Measurements from ENCODE around the gene POF1B.
A peak's percentile ranks its signal among the peaks of the same experiment; 100 is the strongest.

POF1B gene

DNA sequence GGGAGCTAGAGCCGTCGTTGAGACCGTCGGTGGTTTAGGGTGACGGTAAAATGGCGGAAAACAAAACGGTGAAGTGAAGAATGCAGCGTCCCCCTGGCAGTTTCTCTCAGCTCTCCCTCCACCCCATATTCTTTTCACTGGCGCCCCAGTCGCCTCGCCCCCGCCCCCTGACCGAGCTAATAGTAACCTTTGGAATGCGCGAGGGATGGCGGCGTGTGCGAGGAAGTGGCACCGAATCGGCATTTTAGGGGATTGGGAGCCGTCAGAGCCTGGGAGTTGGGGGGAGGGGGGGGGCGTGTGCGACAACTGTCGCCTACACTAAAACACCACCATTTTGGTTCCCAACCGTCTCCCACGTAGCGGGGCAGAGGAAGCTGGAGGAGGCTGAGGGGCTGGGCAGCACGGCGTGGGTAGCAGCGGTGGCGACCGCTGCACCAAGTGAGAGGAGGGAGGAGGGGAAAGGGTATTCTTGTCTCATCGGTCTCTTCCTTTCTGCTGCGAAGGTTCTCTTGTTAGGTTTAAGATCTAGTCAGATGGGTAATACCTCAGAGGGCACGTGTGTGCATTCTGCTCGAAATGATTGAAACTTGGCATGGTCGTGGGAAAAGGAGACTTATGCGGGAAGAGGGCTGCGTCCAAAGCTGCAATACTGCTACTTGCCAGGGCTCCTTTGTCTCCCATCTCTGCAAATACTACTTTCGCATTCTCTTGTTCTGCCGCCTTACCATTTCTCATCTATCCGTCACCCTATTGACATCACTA, 134.8 kb downstream of the POF1B start:
- POLR2A ChIA-PET: interaction anchor here (0.6 to 0.7 kb wide), 2 partner anchors 11 to 313 kb away, joined by 3 read pairs; no protein-coding TSS in a partner anchor
- CTCF ChIA-PET: interaction anchor here (1.8 kb wide), 1 partner anchor 27 kb away, joined by 4 read pairs; no protein-coding TSS in a partner anchor
- DNase-seq (ENCODE audit: extremely low spot score): peak; percentile 16
- TF ChIP-seq ARNT (IDR thresholded peaks at IDR 0.05): no peak
- TF ChIP-seq L3MBTL2 (conservative IDR thresholded peaks at IDR 0.05): 0 out of 2 replicates have a peak, but pooled peaks have one; percentile 23
- no peak for TF ChIP-seq FOXA1 (IDR thresholded peaks at IDR 0.05)

DNA sequence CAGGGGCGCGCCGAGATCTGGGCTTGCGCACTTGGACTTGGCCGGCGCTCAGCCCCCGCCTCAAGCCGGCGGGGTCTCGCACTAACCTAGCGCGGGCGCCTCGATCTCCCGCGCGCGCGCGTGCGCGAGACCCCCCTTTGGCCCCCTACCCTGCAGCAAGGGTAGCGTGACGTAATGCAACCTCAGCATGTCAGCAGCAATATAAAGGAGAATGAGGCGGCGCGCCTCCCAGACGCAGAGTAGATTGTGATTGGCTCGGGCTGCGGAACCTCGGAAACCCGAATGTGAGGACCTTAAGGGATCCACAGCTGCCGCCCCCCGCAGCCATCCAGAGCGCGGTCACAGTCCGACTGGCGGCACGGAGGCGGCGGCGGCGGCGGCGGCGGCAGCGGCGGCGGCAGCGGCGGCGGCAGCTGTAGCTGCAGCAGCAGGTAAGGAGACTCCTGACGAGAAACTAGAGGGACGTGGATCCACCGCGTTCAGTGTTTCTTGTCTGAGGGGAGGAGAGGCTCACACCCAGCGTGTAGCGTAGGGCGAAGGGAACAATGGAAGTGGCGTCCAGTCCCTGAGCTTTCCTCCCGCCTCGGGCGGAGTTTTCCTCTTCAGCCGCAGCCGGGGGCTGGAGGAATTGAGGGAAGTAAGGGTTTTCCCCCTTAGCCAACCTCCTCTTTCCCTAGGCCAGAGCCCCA, 135.6 kb downstream of the POF1B start, which contains the start of the genes SATL1 and ZNF711:
SATL1 (minus strand) TSS at position 19 of the 689 bp plus-strand sequence. CDS start 134,811 bp downstream, outside the sequence.
ZNF711 (plus strand) TSS at position 231 of the 689 bp plus-strand sequence. CDS start 3,582 bp downstream, outside the sequence.
- POLR2A ChIA-PET: interaction anchor here (0.7 kb wide), 1 partner anchor 11 kb away, joined by 3 read pairs; no protein-coding TSS in a partner anchor

DNA sequence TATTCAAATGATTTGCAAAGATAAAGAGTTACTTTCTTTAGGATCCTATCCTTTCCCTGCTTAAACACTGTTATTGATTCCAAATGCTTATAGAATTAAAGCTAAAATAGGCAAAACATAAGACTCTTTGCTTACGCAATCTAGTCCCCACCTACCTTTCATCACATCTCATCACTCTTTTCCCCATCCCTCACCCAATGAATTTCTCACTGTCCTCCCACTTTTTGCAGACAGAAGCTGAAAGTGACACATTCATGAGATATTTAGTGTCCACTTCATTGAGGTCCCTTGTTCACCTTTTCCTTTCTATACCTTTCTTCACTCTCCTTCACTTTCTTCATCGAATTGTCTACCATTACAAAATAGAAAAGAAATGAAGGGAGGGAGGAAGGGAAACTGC, 136.3 kb downstream of the POF1B start:
- ChIA-PET CTCF (no interaction called here), POLR2A (no interaction called here)
- TF ChIP-seq BHLHE40 (IDR thresholded peaks at IDR 0.05; ENCODE audit: borderline replicate concordance) (no peak), SUZ12 (IDR thresholded peaks at IDR 0.05) (no peak), ELF4 (IDR thresholded peaks at IDR 0.05) (no peak)
- DNase-seq (ENCODE audit: extremely low spot score): no peak

More for the DNA sequence above, 135.6 kb downstream of the POF1B start, which contains the start of the genes SATL1 and ZNF711:
- DNase-seq (ENCODE audit: extremely low spot score): peak; percentile 52
- CTCF ChIA-PET: interaction anchor here (1.8 kb wide), 1 partner anchor 27 kb away, joined by 4 read pairs; no protein-coding TSS in a partner anchor
- TF ChIP-seq ELF4 (IDR thresholded peaks at IDR 0.05) (no peak), HDGF (IDR thresholded peaks at IDR 0.05; ENCODE audit: borderline replicate concordance) (no peak), TARDBP (IDR thresholded peaks at IDR 0.05) (no peak), BHLHE40 (IDR thresholded peaks at IDR 0.05; ENCODE audit: borderline replicate concordance) (no peak), LEF1 (IDR thresholded peaks at IDR 0.05; ENCODE audit: borderline replicate concordance) (no peak), SP1 (IDR thresholded peaks at IDR 0.05) (no peak)

Data from HEK293T (cell line).